Measurements from ENCODE around the gene SFXN3.

DNA sequence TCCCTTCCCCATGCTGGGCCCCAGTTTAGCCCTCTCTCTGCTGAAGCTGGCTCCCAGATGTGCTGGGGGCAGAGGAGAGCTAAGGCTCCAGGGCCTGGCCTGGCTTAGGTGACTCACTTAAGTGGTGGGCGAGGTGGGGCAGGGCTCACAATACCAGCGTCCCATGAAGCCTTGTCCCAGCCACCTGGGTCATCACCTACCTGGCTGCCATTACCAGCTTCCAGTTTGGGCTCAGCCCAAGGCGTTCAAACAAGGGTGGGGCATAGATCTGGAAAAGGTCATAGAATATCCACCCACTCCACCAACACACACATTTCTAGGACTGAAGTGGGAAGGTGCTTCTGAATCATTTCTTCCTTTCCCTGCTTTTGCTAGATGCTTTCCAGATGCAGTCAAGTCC, 39.1 kb downstream of the SFXN3 start:
- TF ChIP-seq POLR2A (IDR thresholded peaks at IDR 0.05; ENCODE audit: low read length): no peak
- no peak for TF ChIP-seq GATA1 (IDR thresholded peaks at IDR 0.05; ENCODE audit: low read depth, low read length)
